ENCODE results near the gene FRMD4B.

FRMD4B gene

GRCh38 chr3:69161587-69162307, 224.1 kb downstream of the FRMD4B start:
- peak in 1 of 2 experiments; percentile 16 for DNase-seq

GRCh38 chr3:69160525-69160924, 225.4 kb downstream of the FRMD4B start:
- no peak for DNase-seq

- no peak for DNase-seq
Measured at GRCh38 chr3:69160107-69160506, 225.8 kb downstream of the FRMD4B start.

- DNase-seq, result no peak
Measured at GRCh38 chr3:69149586-69149985, 236.3 kb downstream of the FRMD4B start.

GRCh38 chr3:69145688-69146087, 240.2 kb downstream of the FRMD4B start:
- no peak for DNase-seq

- no peak for DNase-seq
Measured at GRCh38 chr3:69144631-69145245, 241.2 kb downstream of the FRMD4B start.

- no peak for DNase-seq
Measured at GRCh38 chr3:69143612-69144011, 242.3 kb downstream of the FRMD4B start.

- no peak for DNase-seq
Measured at GRCh38 chr3:69142797-69143454, 243.0 kb downstream of the FRMD4B start.

GRCh38 chr3:69142090-69142489, 243.8 kb downstream of the FRMD4B start:
- DNase-seq, result no peak

- no peak for DNase-seq
Measured at GRCh38 chr3:69141313-69141712, 244.6 kb downstream of the FRMD4B start.

GRCh38 chr3:69137412-69137811, 248.5 kb downstream of the FRMD4B start:
- DNase-seq, result no peak

- DNase-seq, result no peak
Measured at GRCh38 chr3:69137005-69137404, 248.9 kb downstream of the FRMD4B start.

- DNase-seq, result no peak
Measured at GRCh38 chr3:69130689-69131088, 255.2 kb downstream of the FRMD4B start.

GRCh38 chr3:69129531-69129930, 256.4 kb downstream of the FRMD4B start:
- DNase-seq, result no peak

- DNase-seq, result no peak
Measured at GRCh38 chr3:69128509-69128908, 257.4 kb downstream of the FRMD4B start.

- no peak for DNase-seq
Measured at GRCh38 chr3:69126999-69127398, 258.9 kb downstream of the FRMD4B start.

- no peak for DNase-seq
Measured at GRCh38 chr3:69126216-69126615, 259.7 kb downstream of the FRMD4B start.

- no peak for DNase-seq
Measured at GRCh38 chr3:69122403-69122802, 263.5 kb downstream of the FRMD4B start, which contains the start of gene LMOD3. Gene LMOD3 (minus strand): TSS chr3:69122595. CDS start chr3:69122386, 209 bp downstream.

GRCh38 chr3:69121950-69122349, 263.9 kb downstream of the FRMD4B start:
- DNase-seq, result no peak

- DNase-seq, result no peak
Measured at GRCh38 chr3:69121513-69121912, 264.4 kb downstream of the FRMD4B start.

- DNase-seq, result peak; percentile 85 to 89
Measured at GRCh38 chr3:69120879-69121464, 264.9 kb downstream of the FRMD4B start.
